CD4-positive, alpha-beta T cell (primary cell): ENCODE results near the gene KIF26A. TPM values are rescaled to one million over a fixed set of nuclear protein-coding genes. Genes with fewer than 3 reads are reported as not detected.

Experiments
- ATAC-seq: fragments of 200-7000 bp; cut with Tn5 transposase; one replicate; pipeline ENCODE4 v1.10.0; 2022; ENCODE audit warnings: mild to moderate bottlenecking; ENCODE audit not compliant: poor library complexity
- CTCF ChIA-PET: fragments of 350-600 bp; sonication (Branson Sonifier 250); formaldehyde crosslinking; loops from one replicate; lab custom pipeline; 2021; ENCODE audit warnings: antibody characterized with exemption, inconsistent platforms; lab: Charles Lee
- POLR2A ChIA-PET: fragments of 350-600 bp; sonication (Branson Sonifier 250); formaldehyde crosslinking; loops from one replicate; lab custom pipeline; 2021; ENCODE audit warnings: antibody characterized with exemption, inconsistent platforms; lab: Charles Lee
- DNase-seq, 14 experiments: peaks; one replicate each; pipeline ENCODE4 v3.0.0-alpha.2; 2013 to 2020; ENCODE audit warnings: mixed read lengths in 2 of 14
- H3K27ac ChIP-seq, 2 donors: one replicate each; pipeline versions ENCODE4 v1.5.1 to v1.7.0; 2013; ENCODE audit warnings: low read length in 2 of 2, low read depth in 1 of 2, mild to moderate bottlenecking in 1 of 2
- H3K27me3 ChIP-seq, 2 experiments: 1 replicate in 1 of 2; 2 replicates in 1 of 2; pipeline versions ENCODE4 v1.6.1 to v1.7.0; 2013; ENCODE audit warnings: low read length in 2 of 2, control low read depth in 1 of 2, mild to moderate bottlenecking in 1 of 2, moderate library complexity in 1 of 2; ENCODE audit not compliant: insufficient read depth in 2 of 2, control insufficient read depth in 1 of 2
- H3K36me3 ChIP-seq: one replicate; pipeline ENCODE4 v1.6.1; 2013; ENCODE audit warnings: low read length, control low read depth; ENCODE audit not compliant: insufficient read depth
- H3K4me1 ChIP-seq: one replicate; pipeline ENCODE4 v1.6.1; 2013; ENCODE audit warnings: low read length, control low read depth; ENCODE audit not compliant: insufficient read depth
- H3K4me3 ChIP-seq: one replicate; pipeline ENCODE4 v1.5.1; 2013; ENCODE audit warnings: mild to moderate bottlenecking, low read length, moderate library complexity
- H3K9me3 ChIP-seq, 2 experiments: 1 replicate in 1 of 2; 2 replicates in 1 of 2; pipeline versions ENCODE4 v1.6.1 to v1.7.0; 2013; ENCODE audit warnings: low read length in 2 of 2, mild to moderate bottlenecking in 2 of 2, control low read depth in 1 of 2, moderate library complexity in 1 of 2; ENCODE audit not compliant: control insufficient read depth in 1 of 2, insufficient read depth in 1 of 2
- H3K27ac Mint-ChIP-seq: one replicate; pipeline ENCODE4 v1.8.0; 2020; ENCODE audit warnings: mixed read lengths
- H3K27me3 Mint-ChIP-seq: one replicate; pipeline ENCODE4 v1.8.0; 2021; ENCODE audit warnings: mixed read lengths
- H3K36me3 Mint-ChIP-seq: one replicate; pipeline ENCODE4 v1.8.0; 2021; ENCODE audit warnings: low read depth, mixed read lengths
- H3K4me1 Mint-ChIP-seq: one replicate; pipeline ENCODE4 v1.8.0; 2021; ENCODE audit warnings: low read depth, mixed read lengths
- H3K4me3 Mint-ChIP-seq: one replicate; pipeline ENCODE4 v1.8.0; 2020; ENCODE audit warnings: mild to moderate bottlenecking, mixed read lengths
- H3K9me3 Mint-ChIP-seq: one replicate; pipeline ENCODE4 v1.8.0; 2020; ENCODE audit warnings: mixed read lengths
- CTCF ChIP-seq: fragments of 200-600 bp; IDR thresholded peaks from one replicate; pipeline ENCODE4 v1.8.0; 2022; ENCODE audit warnings: antibody characterized with exemption, mild to moderate bottlenecking
- intact Hi-C, 2 experiments: fragments of 100-400 bp; cut with DNase I in 1 of 2; cut with micrococcal nuclease in 1 of 2; formaldehyde crosslinking; loops; one replicate each; pipeline versions ENCODE4 v1.15.1 to v1.9.0; 2023 to 2025; cut with DNase I, micrococcal nuclease
- total RNA-seq, 174 experiments: library from RNA in 2 of 174; stranded (reverse) in 2 of 174; gene quantifications; one replicate each; pipeline ENCODE4 v1.2.3 and lab custom pipeline; 2021 to 2026

The KIF26A gene
- total RNA-seq, 2 experiments from 2014 or later, result 0.25 to 0.31 TPM

- Mint-ChIP-seq H3K27me3 (peaks cover 37% of the 10 kb centered on the region), H3K9me3 (no peaks in the 10 kb centered on the region), H3K36me3 (no peaks in the 10 kb centered on the region), H3K4me3 (no peak overlapping the region), H3K27ac (no peak overlapping the region), H3K4me1 (no peaks in the 10 kb centered on the region)
- H3K36me3 ChIP-seq, result no peaks in the 10 kb centered on the region
- peaks cover 0 to 25% of the 10 kb centered on the region in 2 experiments for H3K9me3 ChIP-seq
- intact Hi-C loops, result no loop called here
- peaks cover 25 to 39% of the 10 kb centered on the region in 2 experiments for H3K27me3 ChIP-seq
- CTCF ChIA-PET, result no interaction called here
- H3K27ac ChIP-seq, result no peak overlapping the region
- peaks cover 4% of the 10 kb centered on the region for H3K4me1 ChIP-seq
- DNase-seq, result no peak
- POLR2A ChIA-PET, result no interaction called here
- no peak overlapping the region for H3K4me3 ChIP-seq
- TF ChIP-seq CTCF, result no peak
- no peak for ATAC-seq
These were observed 18.7 kb upstream of the KIF26A start for GRCh38 chr14:104119488-104120251.

- Mint-ChIP-seq H3K27me3 (peaks cover 37% of the 10 kb centered on the region), H3K9me3 (peaks cover 4% of the 10 kb centered on the region), H3K36me3 (no peaks in the 10 kb centered on the region), H3K4me1 (no peaks in the 10 kb centered on the region), H3K4me3 (no peak overlapping the region), H3K27ac (no peak overlapping the region)
- intact Hi-C loops, result no loop called here
- CTCF ChIA-PET, result no interaction called here
- H3K4me1 ChIP-seq, result peaks cover 4% of the 10 kb centered on the region
- no peak for TF ChIP-seq CTCF
- ATAC-seq (no peak), DNase-seq (no peak)
- H3K27me3 ChIP-seq, result peaks cover 25 to 39% of the 10 kb centered on the region in 2 experiments
- no peaks in the 10 kb centered on the region for H3K36me3 ChIP-seq
- peaks cover 0 to 27% of the 10 kb centered on the region in 2 experiments for H3K9me3 ChIP-seq
- H3K27ac ChIP-seq, result no peak overlapping the region
- POLR2A ChIA-PET, result no interaction called here
- no peak overlapping the region for H3K4me3 ChIP-seq
These were observed 18.1 kb upstream of the KIF26A start for GRCh38 chr14:104120281-104120741.

GRCh38 chr14:104121142-104121541, 17.2 kb upstream of the KIF26A start:
- no peak for ATAC-seq
- no peak overlapping the region for H3K4me3 Mint-ChIP-seq
- no peak overlapping the region for H3K27ac Mint-ChIP-seq
- no peaks in the 10 kb centered on the region for H3K4me1 Mint-ChIP-seq
- no peak for DNase-seq
- peaks cover 33% of the 10 kb centered on the region for H3K27me3 Mint-ChIP-seq
- TF ChIP-seq CTCF, result no peak
- H3K36me3 ChIP-seq, result no peaks in the 10 kb centered on the region
- H3K4me3 ChIP-seq, result no peak overlapping the region
- peaks cover 19 to 32% of the 10 kb centered on the region in 2 experiments for H3K27me3 ChIP-seq
- ChIA-PET POLR2A (no interaction called here), CTCF (no interaction called here)
- H3K4me1 ChIP-seq, result peaks cover 4% of the 10 kb centered on the region
- peaks cover 4% of the 10 kb centered on the region for H3K9me3 Mint-ChIP-seq
- peaks cover 0 to 18% of the 10 kb centered on the region in 2 experiments for H3K9me3 ChIP-seq
- no peaks in the 10 kb centered on the region for H3K36me3 Mint-ChIP-seq
- no peak overlapping the region for H3K27ac ChIP-seq
- intact Hi-C loops, result no loop called here
